Mesenchymal stem cell (in vitro differentiated cells and primary cell): ENCODE measurements around the gene NCF1.
"Not testable (repeated sequence)": the region's sequence is repeated elsewhere in the genome, so short reads cannot be mapped to it uniquely, and the experiment has no call there.

Experiments used
- DNase-seq: peaks from one replicate; pipeline ENCODE4 v3.0.0-alpha.2; 2013
- H2AFZ ChIP-seq: one replicate; pipeline ENCODE4 v1.6.1; 2013; ENCODE audit warnings: low read depth, mild to moderate bottlenecking, control low read depth, inconsistent platforms, low read length, moderate library complexity
- H2AK5ac ChIP-seq: 2 replicates; pipeline ENCODE4 v1.6.1; 2013; ENCODE audit warnings: low read length, moderate library complexity, mild to moderate bottlenecking, inconsistent platforms; ENCODE audit not compliant: severe bottlenecking
- H2BK120ac ChIP-seq: one replicate; pipeline ENCODE4 v1.6.1; 2013; ENCODE audit warnings: low read depth, mild to moderate bottlenecking, inconsistent platforms, low read length, moderate library complexity
- H2BK12ac ChIP-seq, 2 experiments: one replicate each; pipeline ENCODE4 v1.6.1; 2013; ENCODE audit warnings: inconsistent platforms in 2 of 2, low read length in 2 of 2, mild to moderate bottlenecking in 2 of 2, moderate library complexity in 2 of 2, control low read depth in 1 of 2
- H2BK15ac ChIP-seq: one replicate; pipeline ENCODE4 v1.6.1; 2013; ENCODE audit warnings: mild to moderate bottlenecking, low read depth, inconsistent platforms; ENCODE audit not compliant: poor library complexity, severe bottlenecking
- H2BK5ac ChIP-seq: 2 replicates; pipeline ENCODE4 v1.6.1; 2013; ENCODE audit warnings: low read depth, mild to moderate bottlenecking, low read length, control low read depth, inconsistent platforms; ENCODE audit not compliant: poor library complexity, severe bottlenecking
- H3K14ac ChIP-seq, 2 experiments: one replicate each; pipeline ENCODE4 v1.6.1; 2013; ENCODE audit warnings: inconsistent platforms in 2 of 2, low read length in 2 of 2, control low read depth in 1 of 2, mild to moderate bottlenecking in 1 of 2, moderate library complexity in 1 of 2
- H3K18ac ChIP-seq, 2 experiments: one replicate each; pipeline ENCODE4 v1.6.1; 2013; ENCODE audit warnings: inconsistent platforms in 2 of 2, low read length in 2 of 2, control low read depth in 1 of 2, low read depth in 1 of 2, mild to moderate bottlenecking in 1 of 2
- H3K23ac ChIP-seq, 2 experiments: one replicate each; pipeline ENCODE4 v1.6.1; 2013; ENCODE audit warnings: inconsistent platforms in 2 of 2, low read length in 2 of 2, mild to moderate bottlenecking in 2 of 2, moderate library complexity in 2 of 2, control low read depth in 1 of 2
- H3K27ac ChIP-seq: 2 replicates; pipeline ENCODE4 v1.5.1; 2013; ENCODE audit warnings: mild to moderate bottlenecking, moderate library complexity, low read length, control low read depth, inconsistent platforms; ENCODE audit not compliant: poor library complexity, severe bottlenecking
- H3K27me3 ChIP-seq, 2 experiments: 2 replicates each; pipeline versions ENCODE4 v1.6.1 to v1.7.0; 2013; ENCODE audit warnings: low read length in 2 of 2, mild to moderate bottlenecking in 2 of 2, moderate library complexity in 2 of 2, control low read depth in 1 of 2, inconsistent platforms in 1 of 2; ENCODE audit not compliant: control insufficient read depth in 1 of 2, insufficient read depth in 1 of 2
- H3K36me3 ChIP-seq, 2 experiments: 2 replicates each; pipeline versions ENCODE4 v1.6.1 to v1.7.0; 2013; ENCODE audit warnings: low read length in 2 of 2, control low read depth in 1 of 2, inconsistent platforms in 1 of 2, low read depth in 1 of 2, mild to moderate bottlenecking in 1 of 2; ENCODE audit not compliant: insufficient read depth in 2 of 2, control insufficient read depth in 1 of 2
- H3K4ac ChIP-seq, 2 experiments: one replicate each; pipeline ENCODE4 v1.6.1; 2013; ENCODE audit warnings: inconsistent platforms in 2 of 2, low read length in 2 of 2, mild to moderate bottlenecking in 2 of 2, moderate library complexity in 2 of 2, control low read depth in 1 of 2, low read depth in 1 of 2
- H3K4me1 ChIP-seq: 2 replicates; pipeline ENCODE4 v1.6.1; 2013; ENCODE audit warnings: low read depth, low read length, control low read depth; ENCODE audit not compliant: control insufficient read depth, insufficient read depth
- H3K4me2 ChIP-seq: 2 replicates; pipeline ENCODE4 v1.6.1; 2013; ENCODE audit warnings: low read length, mild to moderate bottlenecking, inconsistent platforms; ENCODE audit not compliant: poor library complexity, severe bottlenecking
- H3K4me3 ChIP-seq, 2 experiments: 2 replicates each; pipeline versions ENCODE4 v1.5.1 to v1.7.0; 2013; ENCODE audit warnings: low read length in 2 of 2, mild to moderate bottlenecking in 2 of 2, control low read depth in 1 of 2, low read depth in 1 of 2; ENCODE audit not compliant: insufficient read depth in 1 of 2
- H3K79me1 ChIP-seq: replicated peaks from 2 replicates; pipeline ENCODE4 v1.6.1; 2013; ENCODE audit warnings: mild to moderate bottlenecking, control low read depth, low read length, inconsistent platforms; ENCODE audit not compliant: poor library complexity, severe bottlenecking
- H3K9ac ChIP-seq: 2 replicates; pipeline ENCODE4 v1.7.0; 2013; ENCODE audit warnings: mild to moderate bottlenecking, low read length, moderate library complexity
- H3K9me3 ChIP-seq: 2 replicates; pipeline ENCODE4 v1.7.0; 2013; ENCODE audit warnings: mild to moderate bottlenecking, low read length; ENCODE audit not compliant: control insufficient read depth
- H4K8ac ChIP-seq: one replicate; pipeline ENCODE4 v1.6.1; 2013; ENCODE audit warnings: inconsistent platforms, mild to moderate bottlenecking, low read length, moderate library complexity
- H4K91ac ChIP-seq: one replicate; pipeline ENCODE4 v1.6.1; 2013; ENCODE audit warnings: mild to moderate bottlenecking, low read length, inconsistent platforms
- WGBS: methylation state at CpG from one replicate; pipeline ENCODE4 v1.1.7; 2013; ENCODE audit warnings: mixed read lengths; 5-methylcytosine and 5-hydroxymethylcytosine counted together

Gene NCF1

DNA sequence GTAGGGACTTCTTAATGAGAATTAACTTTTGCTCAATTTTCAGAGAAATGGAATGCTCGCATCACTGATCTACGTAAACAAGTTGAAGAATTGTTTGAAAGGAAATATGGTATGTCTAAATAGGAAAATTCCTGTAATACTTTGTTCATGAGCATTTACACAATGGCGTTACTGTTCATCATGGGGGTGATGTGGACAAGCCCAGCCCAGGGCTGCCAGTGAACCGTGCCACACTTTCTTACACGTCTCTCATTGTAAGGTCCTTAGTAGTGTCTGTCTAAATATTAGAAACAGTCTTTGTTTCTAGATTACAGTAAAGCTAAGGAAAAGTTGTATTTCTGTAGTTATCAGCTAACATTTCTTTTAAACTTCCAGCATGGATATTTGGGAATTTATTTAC is 43.6 kb upstream of the NCF1 start:
- not testable (repeated sequence) for H3K18ac ChIP-seq, H2AK5ac ChIP-seq, H2AFZ ChIP-seq, H3K23ac ChIP-seq, H3K4me3 ChIP-seq, H4K8ac ChIP-seq, H2BK15ac ChIP-seq, H3K79me1 ChIP-seq, DNase-seq, H3K4me1 ChIP-seq, H3K4me2 ChIP-seq, H2BK12ac ChIP-seq, H3K14ac ChIP-seq, H3K4ac ChIP-seq, H2BK120ac ChIP-seq, H3K9ac ChIP-seq, H3K27ac ChIP-seq, H2BK5ac ChIP-seq, H3K9me3 ChIP-seq, H3K27me3 ChIP-seq, H4K91ac ChIP-seq
- peaks cover 8 to 16% of the 10 kb centered on the region in 2 experiments for H3K36me3 ChIP-seq
- WGBS, result no CpG with 5 or more reads among the region's 5 CpGs

DNA sequence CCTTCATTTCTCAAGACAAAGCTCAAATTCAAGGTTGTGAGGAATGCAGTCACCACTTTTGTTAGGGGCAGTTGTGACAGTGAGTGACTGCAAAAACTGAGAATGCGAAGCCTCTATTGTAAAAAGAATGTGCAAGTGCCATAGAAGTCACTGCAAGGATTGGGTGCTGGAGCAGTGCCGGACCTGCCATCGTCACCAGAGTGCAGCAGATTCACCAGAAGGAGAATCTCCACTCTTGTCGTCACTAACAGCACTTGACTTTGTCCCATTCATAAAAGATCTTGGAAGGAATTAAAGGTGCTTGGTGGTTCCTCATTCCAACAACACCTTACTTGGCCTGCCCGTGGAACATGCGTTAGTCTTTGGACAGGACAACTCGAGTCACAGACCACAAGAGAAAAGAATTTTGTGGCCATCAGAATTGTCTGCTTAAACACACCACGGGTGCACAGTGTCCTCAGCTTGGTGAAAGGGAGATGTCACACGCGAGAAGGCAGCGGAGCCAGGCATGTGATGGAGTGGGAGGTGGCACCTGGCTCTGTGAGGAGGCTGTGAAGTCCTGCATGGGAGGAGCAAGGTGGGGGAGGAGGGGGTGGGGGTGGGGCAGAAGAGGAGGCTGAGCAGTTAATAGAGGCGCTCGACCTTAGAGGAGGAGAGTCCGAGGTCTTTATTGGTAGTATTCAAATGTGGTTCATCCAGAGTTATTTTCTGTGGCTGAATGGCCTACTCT is 33.7 kb upstream of the NCF1 start:
- not testable (repeated sequence) for DNase-seq, H2BK15ac ChIP-seq, H3K9me3 ChIP-seq, H3K4me3 ChIP-seq, H3K9ac ChIP-seq, H3K79me1 ChIP-seq, H3K14ac ChIP-seq, H3K4me1 ChIP-seq, H3K27me3 ChIP-seq, H2BK5ac ChIP-seq, H2AK5ac ChIP-seq, H3K27ac ChIP-seq, H3K18ac ChIP-seq, H4K91ac ChIP-seq, H3K4me2 ChIP-seq, H3K4ac ChIP-seq, H2AFZ ChIP-seq, H2BK120ac ChIP-seq, H4K8ac ChIP-seq, H3K23ac ChIP-seq, H3K36me3 ChIP-seq, H2BK12ac ChIP-seq
- no CpG with 5 or more reads among the region's 14 CpGs for WGBS

- no CpG with 5 or more reads among the region's 9 CpGs for WGBS
- H2BK120ac ChIP-seq, H4K91ac ChIP-seq, H3K36me3 ChIP-seq, H3K79me1 ChIP-seq, DNase-seq, H2BK5ac ChIP-seq, H3K18ac ChIP-seq, H2BK15ac ChIP-seq, H2AFZ ChIP-seq, H3K4me3 ChIP-seq, H2AK5ac ChIP-seq, H3K4me2 ChIP-seq, H3K23ac ChIP-seq, H3K27me3 ChIP-seq, H3K27ac ChIP-seq, H3K9me3 ChIP-seq, H2BK12ac ChIP-seq, H4K8ac ChIP-seq, H3K14ac ChIP-seq, H3K4me1 ChIP-seq, H3K4ac ChIP-seq, H3K9ac ChIP-seq: not testable (repeated sequence)
Measured at GRCh38 chr7:74743936-74744557, 29.8 kb upstream of the NCF1 start.

DNA sequence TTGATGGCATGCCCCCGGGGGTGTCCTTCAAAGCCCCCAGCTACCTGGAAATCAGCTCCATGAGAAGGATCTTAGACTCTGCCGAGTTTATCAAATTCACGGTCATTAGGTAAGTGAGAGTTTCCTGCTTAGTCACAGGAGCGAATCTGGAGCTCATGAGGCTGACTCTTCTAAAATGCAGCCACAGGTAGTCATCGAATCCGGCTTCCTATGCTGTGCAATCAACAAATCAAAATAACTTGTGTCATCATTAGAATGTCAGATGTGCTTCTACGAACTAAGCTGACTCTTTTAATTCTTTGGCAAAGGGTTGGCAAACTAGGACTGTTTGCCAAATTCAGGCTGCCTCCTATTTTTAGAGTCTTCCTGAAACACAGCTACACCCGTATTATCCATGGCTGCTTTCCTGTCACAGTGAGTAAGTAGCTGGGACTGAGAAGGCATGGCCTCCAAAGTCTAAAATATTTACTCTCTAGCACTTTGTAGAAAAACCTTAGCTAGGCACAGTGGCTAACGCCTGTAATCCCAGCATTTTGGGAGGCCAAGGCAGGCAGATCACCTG is 19.8 kb upstream of the NCF1 start:
- not testable (repeated sequence) for H3K23ac ChIP-seq, H3K18ac ChIP-seq, H3K4me1 ChIP-seq, H3K27ac ChIP-seq, DNase-seq, H2BK15ac ChIP-seq, H3K4ac ChIP-seq, H2BK5ac ChIP-seq, H2BK12ac ChIP-seq, H3K9ac ChIP-seq, H4K91ac ChIP-seq, H2AK5ac ChIP-seq, H2AFZ ChIP-seq, H2BK120ac ChIP-seq, H3K4me2 ChIP-seq, H4K8ac ChIP-seq, H3K14ac ChIP-seq, H3K36me3 ChIP-seq, H3K27me3 ChIP-seq, H3K9me3 ChIP-seq, H3K4me3 ChIP-seq, H3K79me1 ChIP-seq
- no CpG with 5 or more reads among the region's 9 CpGs for WGBS
